GM12878 (cell line): Measurements from ENCODE around the gene PTPRM. TPM values are rescaled to one million over a fixed set of nuclear protein-coding genes. Genes with fewer than 3 reads are reported as not detected.

Experiments used
- ATAC-seq: fragments of 200-7000 bp; cut with Tn5 transposase; 3 replicates; pipeline ENCODE4 v1.9.1; 2020; ENCODE audit warnings: mild to moderate bottlenecking, moderate library complexity
- BruUV-seq: library from RNA; stranded (reverse); fragments of 400-500 nt; replicated peaks from 2 replicates; lab custom pipeline; 2021; lab: Mats Ljungman, UMichigan
- CTCF ChIA-PET: fragments of 300-600 bp; sonication (Branson Sonifier 250); formaldehyde crosslinking; extraction: SDS; loops from one replicate; lab custom pipeline; 2021; ENCODE audit warnings: inconsistent platforms; lab: Yijun Ruan, JAX
- POLR2A ChIA-PET: fragments of 350-600 bp; formaldehyde crosslinking; extraction: SDS; loops from one replicate; lab custom pipeline; 2021; ENCODE audit warnings: inconsistent platforms; lab: Charles Lee
- RAD21 ChIA-PET: fragments of 300-600 bp; sonication (Branson Sonifier 250); formaldehyde crosslinking; loops from one replicate; lab custom pipeline; 2023; ENCODE audit warnings: antibody characterized with exemption; ENCODE audit not compliant: unreplicated experiment; lab: Charles Lee
- SMC1A ChIA-PET: fragments of 300-600 bp; sonication (Branson Sonifier 250); formaldehyde crosslinking; loops from one replicate; lab custom pipeline; 2023; ENCODE audit not compliant: unreplicated experiment, uncharacterized antibody; lab: Charles Lee
- DNase-seq: peaks from one replicate; pipeline ENCODE4 v3.0.0-alpha.2; 2011; ENCODE audit warnings: low read depth, low spot score
- FAIRE-seq: peaks from 3 replicates; lab custom pipeline; 2011; peaks lifted over from hg19 to GRCh38; lab: Jason Lieb, UNC
- H2AFZ ChIP-seq: 2 replicates; pipeline ENCODE4 v1.6.0; 2011; ENCODE audit warnings: low read depth, low read length, control low read depth; ENCODE audit not compliant: control insufficient read depth
- H3K27ac ChIP-seq: 2 replicates; pipeline ENCODE4 v1.5.1; 2011; ENCODE audit warnings: control low read depth; ENCODE audit not compliant: control insufficient read depth, insufficient read depth
- H3K27me3 ChIP-seq, 2 experiments: replicated peaks in 1 of 2; 2 replicates each; pipeline versions ENCODE4 v1.6.0 to v1.6.1; 2011; ENCODE audit warnings: low read length in 1 of 2; ENCODE audit not compliant: control insufficient read depth in 2 of 2, insufficient read depth in 2 of 2
- H3K36me3 ChIP-seq, 2 experiments: 2 replicates each; pipeline ENCODE4 v1.5.1; 2011; ENCODE audit warnings: low read length in 1 of 2; ENCODE audit not compliant: control insufficient read depth in 2 of 2, insufficient read depth in 2 of 2
- H3K4me1 ChIP-seq: 2 replicates; pipeline ENCODE4 v1.6.1; 2011; ENCODE audit warnings: mild to moderate bottlenecking, low read length, moderate library complexity, mixed read lengths; ENCODE audit not compliant: control insufficient read depth, insufficient read depth
- H3K4me2 ChIP-seq: 2 replicates; pipeline ENCODE4 v1.6.0; 2011; ENCODE audit warnings: control low read depth; ENCODE audit not compliant: control insufficient read depth, insufficient read depth
- H3K4me3 ChIP-seq: fragments of 200-600 bp; sonication (generic); 2 replicates; pipeline ENCODE4 v1.5.1; 2016
- H3K79me2 ChIP-seq: 2 replicates; pipeline ENCODE4 v1.6.0; 2011; ENCODE audit warnings: low read length; ENCODE audit not compliant: control insufficient read depth, insufficient read depth
- H3K9ac ChIP-seq: 2 replicates; pipeline ENCODE4 v1.8.0; 2011; ENCODE audit warnings: low read length, control low read depth, mixed read lengths; ENCODE audit not compliant: control insufficient read depth, insufficient read depth
- H3K9me3 ChIP-seq: replicated peaks from 3 replicates; pipeline ENCODE4 v1.5.1; 2011; ENCODE audit warnings: mild to moderate bottlenecking, low read length; ENCODE audit not compliant: control insufficient read depth, insufficient read depth
- H4K20me1 ChIP-seq: 2 replicates; pipeline ENCODE4 v1.6.0; 2011; ENCODE audit not compliant: control insufficient read depth, insufficient read depth
- CREM ChIP-seq: IDR thresholded peaks from 2 replicates; pipeline ENCODE4 v1.6.1; 2014; ENCODE audit warnings: antibody characterized with exemption, low read depth
- FOS ChIP-seq: IDR thresholded peaks from 3 replicates; pipeline ENCODE4 v1.6.1; 2011; ENCODE audit warnings: borderline replicate concordance; ENCODE audit not compliant: insufficient read length; ENCODE audit errors: extremely low read depth
- HCFC1 ChIP-seq: fragments of 150-350 bp; IDR thresholded peaks from 2 replicates; pipeline ENCODE4 v1.6.1; 2014; ENCODE audit warnings: low read length
- HDAC2 ChIP-seq: fragments of 200-600 bp; sonication (generic); IDR thresholded peaks from 2 replicates; pipeline ENCODE4 v1.6.1; 2017
- HDGF ChIP-seq: fragments of 450-650 bp; IDR thresholded peaks from 2 replicates; pipeline ENCODE4 v1.6.1; 2016; ENCODE audit warnings: antibody characterized with exemption
- JUND ChIP-seq: IDR thresholded peaks from 2 replicates; pipeline ENCODE4 v1.6.1; 2012; ENCODE audit warnings: low read depth, mild to moderate bottlenecking, low read length, improper control_type of control experiment, moderate library complexity
- KDM1A ChIP-seq: fragments of 200-600 bp; sonication (generic); IDR thresholded peaks from 2 replicates; pipeline ENCODE4 v1.6.1; 2016; ENCODE audit warnings: borderline replicate concordance
- LARP7 ChIP-seq: fragments of 450-650 bp; IDR thresholded peaks from 2 replicates; pipeline ENCODE4 v1.6.1; 2017; ENCODE audit warnings: mild to moderate bottlenecking
- MEF2B ChIP-seq: fragments of 450-650 bp; IDR thresholded peaks from 2 replicates; pipeline ENCODE4 v1.6.1; 2018; ENCODE audit warnings: mild to moderate bottlenecking, moderate library complexity; ENCODE audit not compliant: partially characterized antibody, poor library complexity, severe bottlenecking
- POLR2AphosphoS2 ChIP-seq: IDR thresholded peaks from 2 replicates; pipeline ENCODE4 v1.6.1; 2011; ENCODE audit warnings: low read depth, mild to moderate bottlenecking, low read length, improper control_type of control experiment, moderate library complexity
- RCOR1 ChIP-seq: conservative IDR thresholded peaks from 2 replicates; pipeline ENCODE4 v1.6.1; 2012; ENCODE audit warnings: low read depth, low read length, improper control_type of control experiment
- SP1 ChIP-seq: IDR thresholded peaks from one replicate; pipeline ENCODE4 v1.6.1; 2011; ENCODE audit warnings: low read depth, low read length
- TBL1XR1 ChIP-seq: IDR thresholded peaks from 2 replicates; pipeline ENCODE4 v1.6.1; 2012; ENCODE audit warnings: low read depth, low read length, improper control_type of control experiment
- YBX1 ChIP-seq: fragments of 450-650 bp; IDR thresholded peaks from 2 replicates; pipeline ENCODE4 v1.6.1; 2016; ENCODE audit warnings: antibody characterized with exemption
- ZNF217 ChIP-seq: fragments of 450-650 bp; IDR thresholded peaks from 2 replicates; pipeline ENCODE4 v1.6.1; 2017; ENCODE audit warnings: antibody characterized with exemption, mild to moderate bottlenecking
- WGBS: methylation state at CpG from one replicate; pipeline ENCODE4 v1.1.6; 2016; ENCODE audit warnings: low lambda C conversion rate; ENCODE audit not compliant: insufficient replicate concordance, insufficient coverage; ENCODE audit errors: missing lambda C conversion rate; 5-methylcytosine and 5-hydroxymethylcytosine counted together
- in situ Hi-C: fragments of 300-500 bp; cut with MboI; formaldehyde crosslinking; loops from 9 replicates; pipeline ENCODE4 v1.14.3; 2018; ENCODE audit warnings: mixed read lengths
- intact Hi-C: fragments of 100-400 bp; cut with micrococcal nuclease; formaldehyde crosslinking; loops from one replicate; pipeline ENCODE4 v1.14.2; 2022; ENCODE audit not compliant: unreplicated experiment
- polyA plus RNA-seq, 11 experiments: library from polyadenylated mRNA; depleted of rRNA in 4 of 11; unstranded in 6 of 11; stranded (reverse) in 5 of 11; fragments of >200 nt; fragmentation: Nextera tagmentation in 4 of 11; fragmentation: Illumina TruSeq in 1 of 11; extraction: Ambion mirVana in 4 of 11; extraction: Trizol in 1 of 11; gene quantifications; 1 replicate in 1 of 11; 2 replicates in 10 of 11; pipeline versions ENCODE4 v1.2.1 to v1.2.3, GENCODE V29; 2011 to 2016; ENCODE audit warnings: inconsistent platforms in 2 of 11, missing spikeins in 2 of 11, low read depth in 1 of 11
- total RNA-seq, 4 experiments: library from RNA; depleted of rRNA in 3 of 4; stranded (reverse); fragments of >200 nt in 3 of 4; fragmentation: Illumina TruSeq in 1 of 4; extraction: Trizol in 1 of 4; gene quantifications; 2 replicates each; pipeline versions ENCODE4 v1.2.1 to v1.2.3, GENCODE V29; 2013 to 2021

PTPRM gene
- total and polyA plus RNA-seq, 10 of the 15 experiments (the other 5 are each of a cell fraction or from before 2014, with no cell fraction given): 0.07 to 22.6 (median 0.60) TPM

DNA sequence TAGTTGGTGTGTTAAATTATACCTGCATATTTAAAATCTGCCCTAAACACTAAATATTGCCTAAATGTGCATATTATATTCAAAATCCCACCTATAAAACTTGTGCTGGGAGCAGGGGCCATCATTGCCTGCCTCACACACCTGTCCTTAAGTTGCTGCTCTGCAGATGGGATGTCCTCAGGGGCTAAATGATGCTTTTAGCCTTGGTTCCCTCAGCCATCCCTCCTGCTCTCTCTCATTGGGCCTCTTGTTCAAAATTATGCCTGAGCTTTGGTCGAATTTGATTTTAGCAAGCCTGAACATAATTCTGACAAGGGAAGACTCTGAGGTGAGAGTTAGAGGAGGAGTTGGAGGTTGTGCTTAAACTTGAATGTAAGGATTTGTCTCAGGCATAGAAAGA lies 723.8 kb downstream of the PTPRM start:
- BruUV-seq: no TSS peak
- TF ChIP-seq YBX1 (no peak), ZNF217 (no peak), MEF2B (no peak), KDM1A (no peak), RCOR1 (no peak), HCFC1 (no peak), FOS (no peak), LARP7 (no peak), HDAC2 (no peak), JUND (no peak), CREM (no peak), SP1 (no peak), POLR2AphosphoS2 (no peak), HDGF (no peak), TBL1XR1 (no peak)
- in situ Hi-C loops (no loop called here), intact Hi-C loops (no loop called here)
- Histone ChIP-seq H3K79me2 (no peaks in the 10 kb centered on the region), H3K4me2 (no peak overlapping the region), H2AFZ (no peak overlapping the region), H3K27ac (no peak overlapping the region), H3K4me3 (no peak overlapping the region), H3K9ac (no peak overlapping the region), H4K20me1 (no peaks in the 10 kb centered on the region), H3K27me3 (no peaks in the 10 kb centered on the region; a peak in 1 of 4 replicates), H3K4me1 (no peaks in the 10 kb centered on the region), H3K9me3 (no peaks in the 10 kb centered on the region), H3K36me3 (no peaks in the 10 kb centered on the region)
- no peak for ATAC-seq
- CTCF ChIA-PET: no interaction called here
- WGBS: 0% methylated on average over 1 of the region's 1 CpG
- POLR2A ChIA-PET: no interaction called here
- no peak for DNase-seq
- SMC1A ChIA-PET: interaction anchor here (1.0 to 1.4 kb wide), 2 partner anchors 10 to 207 kb away, joined by 3 read pairs; no protein-coding TSS in a partner anchor
- FAIRE-seq: no peak
- RAD21 ChIA-PET: no interaction called here
